ENCODE measurements around the gene RANBP3.

The RANBP3 gene

DNA sequence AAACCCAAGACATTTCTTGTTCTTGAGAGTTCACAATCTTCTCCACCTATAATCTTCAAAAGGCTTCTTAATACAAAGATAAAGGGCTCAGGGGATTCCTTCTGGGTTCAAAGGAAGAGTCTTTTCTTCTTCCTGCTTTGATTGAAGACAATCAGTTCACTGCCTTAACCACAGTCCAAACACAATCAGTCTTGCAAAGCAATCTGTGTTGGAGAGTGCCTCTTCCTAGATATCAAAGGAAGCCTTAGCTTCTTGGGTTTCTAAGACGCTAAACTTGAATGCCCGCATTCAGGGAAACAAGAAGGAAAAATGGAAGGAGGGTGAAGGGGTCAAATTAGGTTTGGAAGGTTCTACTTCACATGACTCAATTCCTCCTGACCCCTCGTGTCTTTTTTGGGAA is 27.2 kb downstream of the RANBP3 start:
- DNase-seq (ENCODE audit: low spot score), result no peak

DNA sequence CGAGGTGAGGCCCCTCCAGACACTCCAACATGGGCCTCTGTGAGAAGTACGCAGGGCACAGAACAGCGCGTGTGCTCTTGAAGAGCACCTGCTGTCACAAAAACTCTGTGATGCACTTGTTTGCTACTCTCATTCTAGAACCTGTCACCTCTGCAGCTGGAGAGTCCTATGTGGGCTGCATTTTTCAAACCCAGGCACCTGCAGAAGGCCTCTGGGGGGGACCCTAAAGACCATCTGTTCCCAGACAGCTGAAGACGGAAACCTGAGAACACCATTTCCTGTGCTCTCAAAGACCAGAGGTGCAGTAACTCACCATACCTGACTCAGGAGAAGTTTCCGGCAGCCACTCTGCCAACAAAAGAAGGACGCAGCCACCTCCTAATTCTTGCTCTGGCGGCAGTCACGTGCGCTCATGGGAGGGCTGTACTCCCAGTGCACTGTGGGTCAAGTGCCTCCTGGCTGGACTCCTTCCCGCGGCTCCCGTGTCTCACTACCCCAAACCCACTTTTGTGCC is 28.1 kb downstream of the RANBP3 start:
- peak; percentile 56 for DNase-seq (ENCODE audit: low spot score)

DNA sequence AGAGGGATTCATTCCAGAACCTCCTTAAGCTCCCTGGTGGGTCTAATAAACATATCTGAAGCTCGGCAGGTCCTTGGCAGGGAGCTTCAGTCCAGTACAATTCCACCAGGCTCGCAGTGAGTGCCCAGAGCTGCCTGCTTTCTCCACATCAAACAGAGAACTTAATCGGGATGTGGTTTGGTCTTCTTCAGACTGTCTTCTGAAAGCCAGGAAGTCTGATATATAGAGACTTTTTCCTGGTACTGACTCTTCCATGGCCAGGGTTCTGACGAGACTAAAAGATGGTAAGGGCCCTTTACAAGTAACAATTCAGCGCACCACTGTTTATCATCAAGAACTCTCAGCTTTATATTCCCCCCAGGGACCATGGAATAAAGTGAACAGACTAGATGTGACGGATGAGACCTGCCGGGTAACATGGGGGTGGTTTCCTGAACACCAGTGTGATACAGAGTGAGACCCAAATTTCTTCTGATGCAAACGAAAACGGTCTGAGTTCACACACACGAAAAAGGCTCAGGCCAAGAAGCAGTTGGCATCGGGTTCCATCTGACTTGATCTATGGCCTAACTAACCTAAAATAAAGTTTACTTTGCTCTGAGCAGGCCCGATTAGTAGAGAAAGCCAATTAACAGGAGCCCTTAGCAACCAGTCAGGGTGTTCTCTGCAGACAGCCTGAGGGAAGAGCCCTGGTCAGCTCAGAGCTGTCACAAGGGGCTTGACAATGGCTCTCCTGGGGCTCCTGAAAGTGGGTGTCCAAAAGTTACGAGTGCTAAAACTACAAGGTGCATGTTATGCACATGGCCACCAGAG is 29.0 kb downstream of the RANBP3 start:
- peak; percentile 32 for DNase-seq (ENCODE audit: low spot score)

DNA sequence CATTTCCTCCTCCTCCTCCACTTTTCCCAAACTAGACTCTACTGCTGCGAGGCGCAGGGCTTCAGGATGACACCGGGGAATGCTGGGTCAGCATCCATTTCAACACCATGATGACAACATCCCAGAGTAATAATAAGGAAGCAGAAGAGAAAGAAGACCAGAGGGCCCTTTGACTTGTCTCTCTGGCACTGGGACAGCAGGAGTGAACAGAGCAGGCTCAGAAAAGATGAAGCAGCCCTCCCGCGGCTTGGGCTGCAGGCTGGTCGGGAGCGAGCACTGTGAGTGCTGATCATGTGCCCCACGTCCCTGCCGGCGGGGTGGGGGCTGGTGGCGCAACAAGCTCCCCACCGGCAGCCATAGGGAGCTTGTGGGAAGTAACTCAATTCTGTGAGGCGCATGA is 30.5 kb downstream of the RANBP3 start:
- DNase-seq (ENCODE audit: low spot score), result no peak

DNA sequence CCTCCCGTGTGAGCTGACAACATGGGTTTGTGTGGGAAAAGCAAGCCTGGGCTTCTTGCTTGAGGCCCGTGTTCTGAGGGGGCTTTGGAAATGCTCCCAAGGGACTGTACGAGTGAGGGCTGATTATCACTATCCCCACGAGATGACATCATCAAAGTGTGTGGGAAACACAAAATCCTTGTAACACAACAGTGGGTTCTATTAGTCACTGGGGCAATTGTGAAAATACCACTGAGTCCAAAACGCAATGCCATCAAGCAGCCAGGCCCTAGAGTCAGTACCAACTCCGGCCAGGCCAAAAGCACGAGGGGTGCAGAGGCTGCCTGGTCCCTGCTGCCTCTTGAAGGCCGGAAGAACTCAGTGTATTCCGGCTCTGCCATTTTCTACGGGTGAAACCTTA is 34.3 kb downstream of the RANBP3 start:
- DNase-seq (ENCODE audit: low spot score), result no peak

DNA sequence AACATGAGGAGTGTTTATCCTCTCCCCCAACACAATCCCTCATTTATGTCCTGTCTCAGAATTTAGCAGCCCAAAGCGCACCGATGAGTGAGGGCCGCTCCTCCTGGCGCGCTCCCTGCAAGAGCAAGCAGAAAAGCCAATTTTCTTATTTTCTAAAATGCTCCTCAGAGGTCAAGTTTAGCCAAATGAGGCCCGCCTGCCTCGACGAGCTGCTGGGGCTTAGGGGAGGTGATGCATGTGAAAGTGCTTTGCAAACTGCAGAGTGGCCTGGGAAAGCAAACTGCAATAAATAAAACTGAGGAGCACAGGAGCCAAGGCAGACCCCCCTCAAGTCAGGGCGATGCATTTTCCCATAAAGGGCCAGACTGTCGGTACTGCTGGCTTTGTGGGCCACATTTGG is 34.9 kb downstream of the RANBP3 start:
- no peak for DNase-seq (ENCODE audit: low spot score)

DNA sequence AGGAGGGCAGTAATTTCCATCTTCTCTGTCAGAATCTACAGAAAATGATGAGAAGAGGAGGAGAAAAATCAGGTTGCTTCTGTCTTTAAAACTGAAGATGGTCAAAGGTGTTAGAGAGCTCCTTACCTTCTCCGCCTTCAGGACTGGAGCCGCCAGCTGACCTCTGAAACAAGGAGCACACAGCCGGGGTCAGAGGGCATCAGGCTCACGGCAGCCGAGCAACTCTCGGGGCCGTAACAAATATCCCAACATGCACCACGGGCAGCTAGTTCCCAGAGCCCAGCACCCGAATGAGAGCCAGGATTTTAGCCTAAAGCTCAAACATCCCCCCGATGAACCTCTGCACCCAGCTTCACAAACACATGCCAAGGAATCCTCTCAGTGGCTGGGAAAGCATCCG is 36.3 kb downstream of the RANBP3 start:
- no peak for DNase-seq (ENCODE audit: low spot score)

DNA sequence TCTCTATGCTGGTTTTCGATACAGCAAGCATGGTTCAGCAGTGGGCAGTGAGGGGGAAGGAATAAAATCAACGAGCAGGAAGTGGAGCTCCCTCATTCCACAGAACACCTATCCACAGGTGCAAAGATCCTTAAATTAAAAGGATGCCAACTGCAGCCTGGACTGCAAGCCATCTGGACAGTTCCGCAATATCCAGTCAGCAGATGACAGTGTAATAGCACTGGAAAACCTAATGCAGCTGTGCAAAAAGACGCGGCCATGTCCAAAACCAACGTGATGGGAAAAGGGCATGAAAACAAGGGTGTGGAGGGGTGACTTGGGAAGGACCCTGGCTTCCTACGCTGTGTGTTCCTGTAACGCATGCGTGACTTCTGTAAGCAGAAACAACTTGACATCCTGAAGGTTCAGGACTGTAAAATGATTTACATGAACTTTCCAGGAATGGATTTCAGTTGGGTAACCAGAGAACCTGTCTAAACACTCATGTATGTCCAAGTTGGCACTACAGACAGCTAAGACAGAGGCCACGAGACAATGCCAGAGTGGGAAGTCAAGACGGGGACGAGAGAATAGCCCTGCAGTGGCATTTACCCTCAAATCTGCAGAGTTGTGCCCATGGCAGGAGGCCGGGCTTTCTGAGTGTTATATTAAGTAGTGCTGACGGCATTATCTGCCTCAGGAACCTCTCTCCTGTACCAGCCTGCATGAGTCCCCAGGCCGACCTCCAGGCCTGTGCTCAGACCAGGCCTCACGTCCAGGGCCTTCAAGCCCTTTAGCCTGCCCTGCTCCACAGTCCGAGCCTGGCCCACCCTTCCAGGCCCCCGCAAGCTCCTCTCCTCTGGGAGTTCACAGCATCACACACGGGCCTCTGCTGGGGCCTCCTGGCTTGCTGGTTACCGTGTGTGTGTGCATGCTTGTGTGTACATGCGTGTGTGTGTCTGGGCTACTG is 37.4 kb downstream of the RANBP3 start:
- no peak for DNase-seq (ENCODE audit: low spot score)

DNA sequence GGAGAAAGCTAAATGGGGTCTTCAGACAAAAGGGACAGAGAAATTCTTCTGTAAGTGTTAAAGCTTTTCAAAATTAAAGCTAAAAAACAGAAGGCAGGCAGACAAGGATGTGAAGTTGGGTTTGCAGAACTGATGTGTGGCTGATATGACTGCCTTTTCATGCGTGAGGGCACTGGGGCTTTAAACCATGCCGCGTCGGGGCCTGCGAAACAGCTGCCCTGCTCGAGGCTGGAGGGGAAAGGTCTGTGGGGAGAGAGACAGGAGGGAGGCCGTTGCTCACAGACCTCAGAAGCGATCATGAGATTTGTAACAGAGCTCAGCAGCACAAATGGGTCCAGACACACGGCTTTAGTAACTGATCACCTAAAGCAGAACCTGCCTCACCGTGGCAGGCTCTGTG is 40.4 kb downstream of the RANBP3 start:
- no peak for DNase-seq (ENCODE audit: low spot score)

DNA sequence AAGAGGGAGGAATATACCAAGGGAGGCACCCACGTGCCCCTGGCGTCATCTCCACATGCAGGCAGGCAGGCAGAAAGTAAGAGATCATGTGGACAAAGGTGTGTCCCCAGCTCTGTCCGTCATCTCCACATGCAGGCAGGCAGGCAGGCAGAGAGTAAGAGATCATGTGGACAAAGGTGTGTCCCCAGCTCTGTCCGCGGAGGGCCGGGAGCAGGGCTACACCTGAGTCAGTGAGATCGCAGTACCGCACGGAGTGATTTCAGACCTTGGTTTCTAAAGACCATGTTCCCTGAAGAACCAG is 41.7 kb downstream of the RANBP3 start:
- no peak for DNase-seq (ENCODE audit: low spot score)

DNA sequence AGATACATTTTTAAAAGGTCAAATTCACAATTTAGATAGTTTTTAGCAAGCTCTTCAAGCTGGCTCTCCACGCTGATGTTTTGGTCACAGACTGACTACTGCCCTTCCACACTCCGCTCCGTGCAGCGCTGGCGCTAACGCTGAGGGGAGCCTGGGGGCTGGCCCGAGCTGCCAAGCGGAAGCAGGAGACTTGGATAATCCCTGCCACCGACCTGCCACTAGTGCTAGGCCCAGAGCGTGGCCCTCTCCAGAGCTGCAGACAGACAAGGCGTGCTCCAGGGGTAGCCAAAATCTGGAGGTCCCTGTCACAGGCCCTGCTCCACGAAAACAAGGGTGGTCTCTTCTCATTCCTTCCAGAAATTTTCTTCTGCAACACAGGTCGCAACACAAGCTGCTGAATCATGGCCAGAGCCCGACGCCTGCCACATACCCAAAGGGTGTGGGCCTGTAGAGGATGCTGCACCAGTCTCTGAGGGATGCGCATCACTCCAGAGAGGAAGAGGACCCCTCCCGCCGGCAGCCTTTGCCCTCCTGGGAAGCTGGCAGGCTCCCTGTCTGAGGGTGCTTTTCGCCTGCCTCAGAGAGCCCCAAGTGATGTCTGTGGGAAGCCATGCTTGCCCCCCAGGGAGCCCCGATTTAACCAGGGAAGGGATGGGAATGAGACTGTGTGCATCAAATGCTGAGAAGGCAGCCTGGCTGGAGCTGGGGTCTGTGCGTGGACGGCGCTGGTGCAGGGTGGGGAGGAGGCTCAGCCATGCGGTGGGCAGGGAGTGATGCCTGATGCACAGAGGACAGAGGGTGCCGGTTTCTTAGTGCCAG is 42.3 kb downstream of the RANBP3 start:
- no peak for DNase-seq (ENCODE audit: low spot score)

DNA sequence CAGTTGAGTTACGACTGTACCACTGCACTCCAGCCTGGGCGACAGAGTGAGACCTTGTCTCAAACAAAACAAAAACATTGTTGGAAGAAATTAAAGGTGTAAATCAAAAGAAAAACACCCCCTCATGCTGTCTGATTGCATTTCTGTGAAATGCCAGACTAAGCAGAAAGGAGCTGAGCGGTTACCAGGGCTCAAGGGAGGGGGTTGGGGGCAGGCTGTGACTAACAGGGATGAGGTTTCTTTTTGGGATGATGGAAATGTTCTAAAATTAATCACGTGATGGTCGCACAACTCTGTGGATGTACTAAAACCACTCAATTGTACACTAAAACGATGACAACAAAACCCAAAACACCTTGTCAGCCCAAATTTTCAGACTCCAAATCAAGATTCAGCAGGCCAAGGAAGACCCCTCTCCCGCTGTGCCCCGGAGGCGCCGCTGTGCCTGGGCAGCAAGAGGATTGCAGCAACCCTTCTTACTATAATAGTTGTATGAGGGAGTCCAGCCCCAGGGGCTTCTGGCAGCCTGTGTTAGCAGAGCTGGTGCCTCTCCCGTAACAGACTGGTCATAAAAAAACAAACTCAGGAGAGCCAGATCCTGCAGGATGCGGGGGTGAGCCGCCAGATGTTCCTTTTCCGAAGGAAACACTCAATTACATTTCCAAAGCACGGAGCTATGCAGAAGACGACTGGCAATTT is 43.0 kb downstream of the RANBP3 start:
- no peak for DNase-seq (ENCODE audit: low spot score)

DNA sequence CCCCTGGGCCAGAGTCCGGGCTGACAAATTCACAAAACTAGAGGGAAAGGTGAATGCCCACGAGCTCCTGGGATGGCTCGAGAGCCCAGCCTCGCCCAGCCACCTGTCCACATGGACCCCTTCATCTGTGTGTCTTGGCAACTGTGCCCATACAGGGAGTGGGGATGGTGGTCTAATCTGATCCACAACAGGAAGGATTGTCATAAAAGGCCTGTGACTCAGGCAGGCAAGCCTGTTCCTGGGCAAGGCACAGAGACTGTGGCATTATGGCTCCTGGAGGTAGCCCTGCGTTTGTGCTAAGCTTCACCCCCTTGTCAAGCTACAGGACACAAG is 43.9 kb downstream of the RANBP3 start:
- DNase-seq (ENCODE audit: low spot score), result no peak

DNA sequence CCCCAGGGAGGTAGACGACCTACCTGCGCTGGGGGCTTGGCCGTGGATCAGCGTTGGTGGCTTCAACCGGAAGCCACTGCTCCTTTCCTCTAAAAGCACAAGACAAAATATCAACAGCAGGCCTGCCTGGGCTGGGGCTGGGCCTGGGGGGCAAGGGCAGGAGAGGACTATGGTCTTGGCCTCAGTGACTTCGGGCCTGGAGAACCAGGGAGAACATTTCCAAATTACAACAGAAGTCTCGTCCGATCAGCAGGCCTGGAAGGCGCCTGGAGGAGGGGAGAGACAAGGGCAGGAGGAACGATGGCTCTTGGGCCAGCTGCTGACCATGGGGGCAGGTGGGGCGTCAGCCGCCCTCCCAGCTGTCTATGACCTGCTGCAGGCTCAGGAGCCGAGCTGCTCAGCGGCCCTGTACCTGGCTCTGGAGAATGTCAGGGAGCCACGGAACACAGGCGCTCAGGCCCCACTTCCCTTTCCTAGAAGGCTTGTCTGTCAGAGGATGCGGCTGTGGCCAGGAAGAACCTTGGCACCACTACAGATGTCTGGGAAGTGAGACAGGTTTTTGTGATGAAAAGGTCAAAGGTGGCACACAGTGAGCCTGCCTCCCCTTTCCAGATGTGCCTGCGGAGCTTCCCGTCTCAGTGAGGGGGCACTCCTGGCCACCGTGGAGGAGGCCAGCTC is 44.4 kb downstream of the RANBP3 start:
- DNase-seq (ENCODE audit: low spot score), result no peak

DNA sequence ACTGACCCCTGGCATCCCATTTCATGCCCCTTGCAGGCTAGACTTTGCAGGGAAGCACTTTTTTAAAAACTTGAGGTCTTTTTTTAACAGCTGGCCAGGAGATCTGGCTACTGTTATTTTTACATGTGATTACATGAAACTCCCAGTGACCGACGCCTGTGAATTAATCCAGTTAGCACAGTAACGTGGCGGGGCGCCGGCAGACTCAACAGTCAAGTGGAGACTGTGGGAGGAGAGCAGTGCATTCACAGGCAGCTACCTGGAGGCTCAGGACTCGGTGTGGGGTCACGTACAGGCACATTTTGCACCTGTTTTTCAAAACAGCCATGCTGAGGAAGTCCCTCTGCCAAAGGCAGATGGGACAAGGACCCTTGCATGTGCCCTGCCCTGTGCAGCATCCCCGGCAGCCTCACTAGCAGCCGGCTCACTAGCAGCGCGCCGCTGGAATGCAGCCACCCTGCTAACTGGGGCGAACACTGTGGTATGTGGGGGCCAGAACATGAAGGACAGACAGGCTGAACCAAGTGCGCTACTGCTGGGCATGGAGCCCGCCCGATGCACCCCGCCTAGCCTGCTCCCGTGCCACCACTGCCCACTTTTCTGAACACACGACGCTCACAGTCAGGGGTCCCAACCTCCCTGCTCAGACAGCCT is 45.2 kb downstream of the RANBP3 start:
- DNase-seq (ENCODE audit: low spot score), result no peak

DNA sequence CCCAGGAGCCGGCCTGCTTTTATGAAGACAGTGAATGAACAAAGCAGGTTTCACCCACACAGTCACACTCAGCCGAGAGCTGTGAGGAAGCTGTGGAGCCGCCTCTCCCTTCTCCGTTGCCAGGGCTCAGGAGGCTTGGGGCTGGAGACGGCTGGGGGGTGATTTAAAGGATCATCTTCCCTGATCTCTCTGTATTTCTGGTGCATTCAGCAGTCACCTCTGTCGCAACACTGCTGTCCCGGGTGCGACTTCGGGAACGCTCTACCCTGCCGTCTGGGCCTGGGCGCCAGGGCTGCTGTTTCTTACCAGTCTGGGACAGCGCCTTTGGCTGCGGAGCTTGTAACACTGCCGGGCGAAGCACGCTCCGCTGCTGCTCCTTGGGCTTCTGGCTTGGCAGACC is 45.8 kb downstream of the RANBP3 start:
- no peak for DNase-seq (ENCODE audit: low spot score)

DNA sequence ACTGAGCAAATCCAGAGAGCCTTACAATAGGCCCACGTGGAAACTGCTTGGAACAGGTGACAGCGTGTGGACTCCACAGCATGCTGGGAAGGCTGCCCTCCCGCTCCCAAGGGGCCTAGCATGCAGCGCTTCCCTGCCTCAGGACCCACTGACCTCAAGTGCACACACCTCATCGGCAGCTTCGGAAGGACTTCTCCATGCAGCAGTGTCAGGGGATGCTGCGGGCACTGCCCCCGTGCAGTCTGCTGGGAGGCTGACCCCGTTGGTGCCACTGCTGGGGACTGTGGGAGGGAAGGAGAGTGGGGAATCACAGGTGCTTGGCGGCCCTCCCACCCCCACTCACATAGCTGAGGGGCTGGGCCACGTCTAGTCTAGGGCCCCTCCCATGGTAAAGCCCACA is 46.7 kb downstream of the RANBP3 start:
- no peak for DNase-seq (ENCODE audit: low spot score)

DNA sequence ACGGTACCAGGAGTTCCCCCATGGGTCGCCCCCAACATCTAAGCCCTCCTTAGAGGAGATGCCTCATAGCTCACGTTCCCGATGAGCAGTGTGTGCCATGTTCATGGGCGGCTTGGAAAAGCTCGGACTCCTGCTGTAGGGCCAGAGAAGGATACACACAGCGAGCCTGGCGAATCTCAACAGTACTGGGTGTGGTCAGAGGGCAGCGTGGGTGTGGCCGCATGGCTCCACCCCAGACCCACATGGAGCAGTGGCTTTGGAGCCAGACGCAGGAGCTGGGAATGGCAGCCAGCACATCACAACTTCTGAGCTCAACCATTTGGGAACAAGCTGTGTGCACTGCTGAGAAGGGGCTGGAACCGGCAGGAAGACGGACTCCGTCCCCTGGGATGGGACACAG is 48.3 kb downstream of the RANBP3 start:
- no peak for DNase-seq (ENCODE audit: low spot score)

DNA sequence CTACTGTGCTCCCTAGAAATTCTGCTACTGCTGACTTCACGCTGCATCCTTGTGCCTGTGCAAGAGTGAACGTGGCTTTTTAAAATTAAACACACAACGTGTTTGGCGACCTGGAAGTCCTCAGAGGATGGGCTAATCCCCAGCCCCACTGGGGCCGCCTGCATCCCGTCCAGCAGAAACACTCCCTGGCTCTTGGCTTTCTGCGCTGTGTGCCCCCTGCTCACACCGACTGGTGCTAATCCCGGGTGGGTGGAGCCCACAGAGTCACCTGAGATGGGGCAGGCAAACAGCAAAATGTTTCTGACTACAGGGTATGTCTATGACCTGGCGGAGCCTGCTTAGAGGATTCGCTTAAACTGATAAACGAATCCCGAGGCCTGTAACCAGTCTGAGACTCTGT is 48.8 kb downstream of the RANBP3 start:
- DNase-seq (ENCODE audit: low spot score), result no peak

DNA sequence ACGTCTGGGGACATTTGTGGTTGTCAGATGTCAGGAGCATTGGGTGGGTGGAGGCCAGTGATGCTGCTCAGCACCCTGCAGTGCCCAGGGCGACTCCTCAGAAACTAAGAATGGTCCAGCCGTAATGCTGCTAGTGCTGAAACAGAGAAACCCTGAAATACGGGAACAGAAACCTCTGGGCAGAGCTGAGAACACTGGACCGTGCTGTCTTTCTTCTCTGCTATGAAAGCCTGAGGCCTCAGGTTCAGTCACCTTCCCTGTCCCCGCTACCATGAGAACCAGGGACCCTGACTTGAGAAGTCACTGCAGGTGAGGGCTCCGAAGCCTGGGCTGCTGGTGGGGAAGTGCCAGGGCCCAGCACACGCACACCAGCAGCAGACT is 50.5 kb downstream of the RANBP3 start:
- DNase-seq (ENCODE audit: low spot score), result no peak

Data from CD4-positive, alpha-beta T cell treated with Interleukin-2 at 100 ng/mL for 4 hours (primary cell).